Esophagus muscularis mucosa (tissue), 4 donors: ENCODE measurements around the gene IL17REL. TPM values are rescaled to one million over a fixed set of nuclear protein-coding genes. Genes with fewer than 3 reads are reported as not detected.
"Not testable (repeated sequence)": the region's sequence is repeated elsewhere in the genome, so short reads cannot be mapped to it uniquely, and the experiment has no call there.

Source experiments
- DNase-seq: peaks from one replicate; pipeline ENCODE4 v3.0.0-alpha.2; 2017; ENCODE audit errors: extremely low spot score
- H3K27ac ChIP-seq, 4 donors: fragments of 200-600 bp; sonication (generic); replicated peaks in 1 of 4; 1 replicate in 3 of 4; 2 replicates in 1 of 4; pipeline ENCODE4 v1.5.1; 2016 to 2019; ENCODE audit warnings: mild to moderate bottlenecking in 1 of 4
- H3K27me3 ChIP-seq, 4 donors: fragments of 200-600 bp; sonication (generic); one replicate each; pipeline versions ENCODE4 v1.5.1 to v1.6.0; 2016 to 2019
- H3K36me3 ChIP-seq, 4 donors: fragments of 200-600 bp; sonication (generic); one replicate each; pipeline ENCODE4 v1.5.1; 2016 to 2019
- H3K4me1 ChIP-seq, 4 donors: fragments of 200-600 bp; sonication (generic); one replicate each; pipeline ENCODE4 v1.5.1; 2016 to 2019
- H3K4me3 ChIP-seq, 4 donors: fragments of 200-600 bp; sonication (generic); 1 replicate in 2 of 4; 2 replicates in 2 of 4; pipeline ENCODE4 v1.5.1; 2016 to 2019; ENCODE audit warnings: mild to moderate bottlenecking in 4 of 4, moderate library complexity in 1 of 4
- H3K9me3 ChIP-seq, 4 donors: fragments of 200-600 bp; sonication (generic); 1 replicate in 3 of 4; 2 replicates in 1 of 4; pipeline ENCODE4 v1.5.1; 2016 to 2019
- CTCF ChIP-seq, 3 experiments: fragments of 200-600 bp in 2 of 3; fragments of 450-650 bp in 1 of 3; sonication (generic) in 2 of 3; IDR thresholded peaks; one replicate each; pipeline ENCODE4 v1.5.1; 2017 to 2019; ENCODE audit warnings: antibody characterized with exemption in 3 of 3, mild to moderate bottlenecking in 2 of 3, moderate library complexity in 1 of 3
- EP300 ChIP-seq: sonication (generic); formaldehyde crosslinking; IDR thresholded peaks from one replicate; pipeline ENCODE4 v1.6.1; 2017; ENCODE audit warnings: antibody characterized with exemption
- POLR2A ChIP-seq: fragments of 450-650 bp; IDR thresholded peaks from one replicate; pipeline ENCODE4 v1.6.1; 2017; ENCODE audit warnings: antibody characterized with exemption, moderate library complexity, mild to moderate bottlenecking, low read depth
- POLR2AphosphoS5 ChIP-seq, 2 donors: sonication (generic); formaldehyde crosslinking; IDR thresholded peaks; one replicate each; pipeline ENCODE4 v1.6.1; 2017; ENCODE audit warnings: antibody characterized with exemption in 2 of 2
- WGBS: methylation state at CpG from one replicate; pipeline ENCODE4 v1.1.5; 2018; 5-methylcytosine and 5-hydroxymethylcytosine counted together
- intact Hi-C: fragments of 100-400 bp; cut with DNase I; formaldehyde crosslinking; loops from one replicate; pipeline ENCODE4 v1.15.1; 2023
- total RNA-seq, 4 donors: library from RNA; depleted of rRNA; stranded (reverse); fragments of >200 nt; gene quantifications; one replicate each; pipeline versions ENCODE4 v1.1.0 to v1.2.1, GENCODE V29; 2016

Gene IL17REL
- total RNA-seq, 4 donors from 2014 or later: not detected

GRCh38 chr22:49986325-49986724, 26.2 kb downstream of the IL17REL start:
- intact Hi-C loops: no loop called here
- H3K36me3 ChIP-seq: no peaks in the 10 kb centered on the region
- H3K4me3 ChIP-seq: no peak overlapping the region
- peaks cover 5 to 12% (median 10%) of the 10 kb centered on the region in 4 donors for H3K4me1 ChIP-seq
- TF ChIP-seq POLR2AphosphoS5 (IDR thresholded peaks at IDR 0.05): no peak
- TF ChIP-seq CTCF (IDR thresholded peaks at IDR 0.05): no peak
- no peak for TF ChIP-seq POLR2A
- TF ChIP-seq EP300: no peak
- 75% methylated on average over 2 of the region's 2 CpGs for WGBS
- H3K27ac ChIP-seq: no peak overlapping the region
- peaks cover 0 to 23% (median 7%) of the 10 kb centered on the region in 4 donors for H3K9me3 ChIP-seq
- peaks cover 0 to 43% (median 23%) of the 10 kb centered on the region in 4 donors for H3K27me3 ChIP-seq
- DNase-seq: no peak

DNA sequence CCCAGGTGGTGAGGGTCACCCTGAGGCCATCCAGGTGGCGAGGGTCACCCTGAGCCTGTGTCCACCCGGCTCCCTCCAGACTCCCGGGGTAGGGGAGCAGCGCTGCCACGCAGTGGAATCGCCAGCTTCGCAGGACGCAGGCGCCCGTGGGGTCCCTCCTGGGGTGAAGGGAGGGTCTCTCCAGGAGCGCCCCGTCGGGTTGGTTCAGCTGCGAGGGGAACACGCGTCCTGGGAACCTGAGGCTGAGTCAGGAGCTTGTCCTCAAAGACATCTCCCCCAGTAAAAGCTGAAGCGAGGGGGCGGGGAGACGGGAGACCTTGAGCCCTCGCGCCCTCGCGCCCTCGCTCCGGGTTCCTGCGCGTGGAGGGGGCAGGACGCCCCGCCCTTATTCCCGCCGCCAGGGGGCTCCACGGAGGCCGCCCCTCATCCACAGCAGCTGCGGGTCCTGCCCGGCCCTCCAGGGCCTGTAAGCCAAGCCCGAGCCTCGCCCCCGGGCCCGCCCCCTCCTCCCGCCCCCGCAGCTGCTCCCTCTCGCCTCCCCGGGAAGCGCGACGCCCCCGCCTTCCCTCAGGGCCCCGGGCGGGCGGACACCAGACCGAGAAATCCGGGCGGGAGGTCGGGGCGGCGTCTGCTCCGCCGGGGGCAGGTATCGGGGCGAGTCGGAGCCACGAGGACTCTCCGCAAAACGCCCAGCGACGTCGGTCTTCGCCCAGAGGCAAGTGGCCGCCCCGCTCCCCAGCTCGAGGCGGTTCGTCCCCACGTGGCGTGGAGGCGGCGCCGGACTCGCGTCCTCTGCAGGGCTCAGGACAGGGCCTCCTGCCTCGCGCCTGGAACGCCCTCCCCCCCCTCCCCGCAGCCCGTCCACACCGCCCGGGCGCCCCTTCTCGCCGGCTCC, 29.2 kb downstream of the IL17REL start:
- Histone ChIP-seq H3K9me3 (peaks cover 0 to 26% (median 0%) of the 10 kb centered on the region in 4 donors), H3K4me1 (peaks cover 5 to 12% (median 10%) of the 10 kb centered on the region in 4 donors), H3K4me3 (peak overlapping the region; percentile 30 to 48 (median 34)), H3K36me3 (no peaks in the 10 kb centered on the region), H3K27me3 (peaks cover 0 to 49% (median 23%) of the 10 kb centered on the region in 4 donors), H3K27ac (no peak overlapping the region)
- DNase-seq: no peak
- TF ChIP-seq POLR2AphosphoS5 (IDR thresholded peaks at IDR 0.05): no peak
- TF ChIP-seq EP300: no peak
- TF ChIP-seq CTCF (IDR thresholded peaks at IDR 0.05): peak; percentile 7 to 36 (median 19)
- TF ChIP-seq POLR2A: no peak
- no CpG with 5 or more reads among the region's 90 CpGs for WGBS
- intact Hi-C loops: no loop called here

DNA sequence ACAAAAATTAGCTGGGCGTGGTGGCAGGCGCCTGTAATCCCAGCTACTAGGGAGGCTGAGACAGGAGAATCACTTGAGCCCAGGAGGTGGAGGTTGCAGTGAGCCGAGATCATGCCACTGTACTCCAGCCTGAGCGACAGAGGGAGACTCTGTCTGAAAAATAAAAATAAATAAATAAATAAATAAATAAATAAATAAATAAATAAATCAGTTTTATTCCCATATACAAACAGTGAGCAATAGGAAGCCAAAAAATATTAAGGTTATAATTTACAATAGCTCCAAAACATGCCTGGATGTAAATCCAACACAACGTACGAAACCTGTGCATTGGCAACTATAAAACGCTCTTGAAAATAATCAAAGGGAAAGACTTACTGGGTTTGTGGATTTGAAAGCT, 30.8 kb downstream of the IL17REL start:
- peaks cover 0 to 26% (median 0%) of the 10 kb centered on the region in 4 donors for H3K9me3 ChIP-seq
- H3K27ac ChIP-seq, intact Hi-C loops, DNase-seq, H3K36me3 ChIP-seq, H3K4me3 ChIP-seq: not testable (repeated sequence)
- peaks cover 5 to 12% (median 10%) of the 10 kb centered on the region in 4 donors for H3K4me1 ChIP-seq
- H3K27me3 ChIP-seq: peaks cover 0 to 49% (median 23%) of the 10 kb centered on the region in 4 donors
- WGBS: 95% methylated on average over 7 of the region's 7 CpGs

DNA sequence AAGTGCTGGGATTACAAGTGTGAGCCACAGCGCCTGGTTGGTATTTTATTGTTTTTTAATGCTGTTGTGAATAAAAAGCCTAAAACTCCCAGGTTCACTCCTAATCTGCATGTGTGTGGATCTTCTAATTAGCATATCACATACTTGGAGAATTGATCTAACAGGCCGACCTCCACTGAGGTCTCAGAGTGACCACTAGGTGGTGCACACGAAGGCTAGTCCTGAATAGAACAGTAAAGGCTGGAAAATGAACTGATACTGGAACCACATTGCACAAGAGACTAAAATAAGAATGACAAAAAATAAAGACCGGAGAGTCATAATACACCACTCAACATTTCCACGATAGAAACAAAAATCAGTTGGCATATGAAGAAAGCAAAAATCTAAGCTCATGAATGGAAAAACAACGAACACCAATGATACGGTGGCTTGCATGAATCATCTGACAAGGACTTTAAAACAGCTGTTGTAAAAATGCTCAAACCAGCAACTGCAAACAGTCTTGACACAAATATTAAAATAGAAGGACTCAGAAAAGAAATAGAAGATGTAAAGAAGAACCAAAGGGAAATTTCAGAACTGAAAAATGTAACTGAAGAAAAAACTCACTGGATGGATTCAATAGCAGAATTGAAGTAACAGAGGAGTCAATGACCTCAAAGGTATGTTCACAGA, 32.8 kb downstream of the IL17REL start:
- Histone ChIP-seq H3K4me1 (peaks cover 11 to 19% (median 13%) of the 10 kb centered on the region in 4 donors), H3K9me3 (peaks cover 0 to 15% (median 0%) of the 10 kb centered on the region in 4 donors), H3K36me3 (no peaks in the 10 kb centered on the region), H3K4me3 (no peak overlapping the region), H3K27me3 (peaks cover 0 to 39% (median 22%) of the 10 kb centered on the region in 4 donors), H3K27ac (no peak overlapping the region)
- intact Hi-C loops: no loop called here
- DNase-seq: no peak
- TF ChIP-seq POLR2AphosphoS5 (IDR thresholded peaks at IDR 0.05) (no peak), POLR2A (no peak), CTCF (IDR thresholded peaks at IDR 0.05) (peak; percentile 28 to 58 (median 46))
- 57% methylated on average over 7 of the region's 7 CpGs for WGBS

GRCh38 chr22:49977578-49977977, 35.0 kb downstream of the IL17REL start:
- H3K4me3 ChIP-seq: no peak overlapping the region
- H3K36me3 ChIP-seq: no peaks in the 10 kb centered on the region
- peaks cover 0 to 8% (median 6%) of the 10 kb centered on the region in 4 donors for H3K4me1 ChIP-seq
- no peak for TF ChIP-seq POLR2AphosphoS5 (IDR thresholded peaks at IDR 0.05)
- no peak for TF ChIP-seq POLR2A
- TF ChIP-seq EP300: no peak
- TF ChIP-seq CTCF (IDR thresholded peaks at IDR 0.05): no peak
- peaks cover 0 to 15% (median 0%) of the 10 kb centered on the region in 4 donors for H3K9me3 ChIP-seq
- no peak overlapping the region for H3K27ac ChIP-seq
- no peak for DNase-seq
- 80% methylated on average over 14 of the region's 14 CpGs for WGBS
- peaks cover 0 to 18% (median 3%) of the 10 kb centered on the region in 4 donors for H3K27me3 ChIP-seq
- intact Hi-C loops: no loop called here
